K562 (cell line): ENCODE results near the gene ANOS1. TPM values are rescaled to one million over a fixed set of nuclear protein-coding genes. Genes with fewer than 3 reads are reported as not detected.
A peak's percentile ranks its signal among the peaks of the same experiment; 100 is the strongest.

Source experiments
- ATAC-seq: fragments of 200-7000 bp; cut with Tn5 transposase; 3 replicates; pipeline ENCODE4 v1.9.1; 2020; ENCODE audit warnings: moderate library complexity
- BruUV-seq: library from RNA; stranded (reverse); fragments of 400-500 nt; replicated peaks from 2 replicates; lab custom pipeline; 2021; lab: Mats Ljungman, UMichigan
- CTCF ChIA-PET: fragments of 300-600 bp; formaldehyde crosslinking; extraction: SDS; loops from one replicate; lab custom pipeline; 2021; ENCODE audit warnings: low intra/inter-chr PET ratio; lab: Yijun Ruan, JAX
- POLR2A ChIA-PET: fragments of 300-600, 350-650 bp; sonication (Branson Sonifier 250); formaldehyde crosslinking; extraction: SDS; loops from one replicate; lab custom pipeline; 2021; ENCODE audit warnings: antibody characterized with exemption, inconsistent platforms; lab: Yijun Ruan, JAX
- DNase-seq, 4 experiments: peaks; one replicate each; pipeline versions ENCODE4 v3.0.0 to v3.0.0-alpha.2; 2011 to 2018; ENCODE audit warnings: low spot score in 3 of 4, mixed read lengths in 3 of 4; ENCODE audit errors: extremely low read depth in 1 of 4
- FAIRE-seq: peaks from 2 replicates; lab custom pipeline; 2011; peaks lifted over from hg19 to GRCh38; lab: Jason Lieb, UNC
- H2AFZ ChIP-seq: 2 replicates; pipeline ENCODE4 v1.6.0; 2011; ENCODE audit warnings: low read depth, low read length, control low read depth, inconsistent platforms
- H3K27ac ChIP-seq: fragments of 200-600 bp; 3 replicates; pipeline ENCODE4 v1.8.0; 2011; ENCODE audit warnings: low read depth, mild to moderate bottlenecking, control low read depth, inconsistent platforms, low read length, moderate library complexity, mixed read lengths; ENCODE audit errors: extremely low read depth
- H3K27me3 ChIP-seq, 2 experiments: fragments of 300-600 bp in 1 of 2; 2 replicates in 1 of 2; 3 replicates in 1 of 2; pipeline versions ENCODE4 v1.6.0 to v1.8.0; 2011; ENCODE audit warnings: inconsistent platforms in 2 of 2, low read length in 2 of 2, mild to moderate bottlenecking in 1 of 2, mixed read lengths in 1 of 2, moderate library complexity in 1 of 2; ENCODE audit not compliant: control insufficient read depth in 2 of 2, insufficient read depth in 2 of 2
- H3K36me3 ChIP-seq: fragments of 300-600 bp; 3 replicates; pipeline ENCODE4 v1.8.0; 2011; ENCODE audit warnings: mild to moderate bottlenecking, low read length, inconsistent platforms; ENCODE audit not compliant: control insufficient read depth, insufficient read depth
- H3K4me1 ChIP-seq, 2 experiments: fragments of 200-600 bp in 1 of 2; replicated peaks in 1 of 2; 2 replicates in 1 of 2; 3 replicates in 1 of 2; pipeline versions ENCODE4 v1.5.1 to v1.8.0; 2011; ENCODE audit warnings: inconsistent platforms in 2 of 2, low read length in 2 of 2, mild to moderate bottlenecking in 1 of 2, mixed read lengths in 1 of 2, moderate library complexity in 1 of 2; ENCODE audit not compliant: control insufficient read depth in 2 of 2, insufficient read depth in 2 of 2
- H3K4me2 ChIP-seq: 2 replicates; pipeline ENCODE4 v1.6.1; 2011; ENCODE audit warnings: low read length, control low read depth, inconsistent platforms, mixed read lengths; ENCODE audit not compliant: insufficient read depth
- H3K4me3 ChIP-seq: fragments of 200-600 bp; sonication (generic), shearing (Covaris generic); 2 replicates; pipeline ENCODE4 v1.5.1; 2016; ENCODE audit warnings: control low read depth, inconsistent platforms
- H3K79me2 ChIP-seq: fragments of 200-600 bp; 3 replicates; pipeline ENCODE4 v1.8.0; 2011; ENCODE audit warnings: low read length, inconsistent platforms; ENCODE audit not compliant: control insufficient read depth, insufficient read depth
- H3K9ac ChIP-seq, 2 experiments: 2 replicates each; pipeline versions ENCODE4 v1.6.0 to v1.6.1; 2011; ENCODE audit warnings: low read depth in 2 of 2, low read length in 2 of 2, control low read depth in 1 of 2, inconsistent platforms in 1 of 2, mild to moderate bottlenecking in 1 of 2, mixed read lengths in 1 of 2; ENCODE audit not compliant: insufficient read depth in 1 of 2
- H3K9me1 ChIP-seq: one replicate; pipeline ENCODE4 v1.6.0; 2011; ENCODE audit warnings: inconsistent platforms, mild to moderate bottlenecking, low read length, moderate library complexity; ENCODE audit not compliant: control insufficient read depth, insufficient read depth
- H3K9me3 ChIP-seq: replicated peaks from 2 replicates; pipeline ENCODE4 v1.5.1; 2011; ENCODE audit warnings: low read depth, low read length, inconsistent platforms; ENCODE audit not compliant: control insufficient read depth, insufficient read depth
- H4K20me1 ChIP-seq: replicated peaks from 2 replicates; pipeline ENCODE4 v1.6.1; 2011; ENCODE audit warnings: low read length, inconsistent platforms, mixed read lengths; ENCODE audit not compliant: control insufficient read depth, insufficient read depth
- AFF4 ChIP-seq: sonication (generic); formaldehyde crosslinking; IDR thresholded peaks from 2 replicates; pipeline ENCODE4 v1.8.0; 2023; ENCODE audit warnings: mild to moderate bottlenecking, missing genetic modification reagents
- CHCHD3 ChIP-seq: fragments of 250-450 bp; sonication (Bioruptor Pico); IDR thresholded peaks from 2 replicates; pipeline ENCODE4 v2.1.2; 2022; ENCODE audit warnings: mild to moderate bottlenecking
- CTCF ChIP-seq, 3 experiments: IDR thresholded peaks in 2 of 3; conservative IDR thresholded peaks in 1 of 3; 2 replicates each; pipeline ENCODE4 v1.5.1; 2011 to 2012; ENCODE audit warnings: low read length in 3 of 3, mild to moderate bottlenecking in 3 of 3, control low read depth in 2 of 3, improper control_type of control experiment in 1 of 3, inconsistent platforms in 1 of 3, low read depth in 1 of 3, mixed read lengths in 1 of 3, moderate library complexity in 1 of 3; ENCODE audit not compliant: insufficient read depth in 2 of 3
- NR2C2 ChIP-seq, 2 experiments: fragments of 200-800 bp in 1 of 2; sonication (Bioruptor generic) in 1 of 2; sonication (generic) in 1 of 2; formaldehyde crosslinking in 1 of 2; IDR thresholded peaks; 2 replicates each; pipeline versions ENCODE4 v1.6.1 to v1.8.0; 2016 to 2022; ENCODE audit warnings: mild to moderate bottlenecking in 1 of 2, missing compliant biosample characterization in 1 of 2, missing genetic modification characterization in 1 of 2, missing genetic modification reagents in 1 of 2
- POU5F1 ChIP-seq: fragments of 150-350 bp; IDR thresholded peaks from 2 replicates; pipeline ENCODE4 v1.6.1; 2014; ENCODE audit warnings: borderline replicate concordance, low read length, low read depth, mild to moderate bottlenecking; ENCODE audit not compliant: partially characterized antibody
- RAD21 ChIP-seq, 2 experiments: fragments of 250-450 bp in 1 of 2; fragments of 450-650 bp in 1 of 2; sonication (Bioruptor Pico) in 1 of 2; formaldehyde crosslinking in 1 of 2; IDR thresholded peaks in 1 of 2; conservative IDR thresholded peaks in 1 of 2; 2 replicates each; pipeline versions ENCODE4 v1.4.0 to v1.8.0; 2020 to 2022; ENCODE audit warnings: mild to moderate bottlenecking in 2 of 2, moderate library complexity in 1 of 2
- SMAD3 ChIP-seq: fragments of 450-650 bp; formaldehyde crosslinking; conservative IDR thresholded peaks from 2 replicates; pipeline ENCODE4 v1.4.0; 2020; ENCODE audit warnings: mild to moderate bottlenecking
- SMC3 ChIP-seq: conservative IDR thresholded peaks from 2 replicates; pipeline ENCODE4 v1.6.1; 2011; ENCODE audit warnings: low read depth, low read length, improper control_type of control experiment; ENCODE audit not compliant: insufficient read depth
- SRSF1 ChIP-seq: fragments of 200-400 bp; formaldehyde crosslinking; IDR thresholded peaks from 2 replicates; pipeline ENCODE4 v1.6.1; 2017; ENCODE audit warnings: mild to moderate bottlenecking, low read depth, low read length, moderate library complexity
- WHSC1 ChIP-seq: IDR thresholded peaks from one replicate; pipeline ENCODE4 v1.6.1; 2012; ENCODE audit warnings: low read length, control low read depth, inconsistent platforms
- WGBS: fragments of 100-300 bp; shearing (Covaris generic); methylation state at CpG from one replicate; pipeline ENCODE4 v1.1.6; 2016; ENCODE audit warnings: low coverage, mixed read lengths; ENCODE audit not compliant: insufficient coverage; ENCODE audit errors: missing lambda C conversion rate; 5-methylcytosine and 5-hydroxymethylcytosine counted together
- in situ Hi-C: fragments of 300-500 bp; cut with MboI; formaldehyde crosslinking; loops from 4 replicates; pipeline ENCODE4 v1.15.0; 2018; ENCODE audit warnings: inconsistent platforms, mixed read lengths
- intact Hi-C: fragments of 100-400 bp; cut with micrococcal nuclease; formaldehyde crosslinking; loops from 2 replicates; pipeline ENCODE4 v1.14.2; 2022
- polyA plus RNA-seq, 8 experiments: library from polyadenylated mRNA; depleted of rRNA in 4 of 8; stranded (reverse) in 5 of 8; unstranded in 3 of 8; fragments of >200 nt; fragmentation: Nextera tagmentation in 2 of 8; fragmentation: Illumina TruSeq in 1 of 8; extraction: Ambion mirVana in 2 of 8; extraction: Trizol in 1 of 8; gene quantifications; 2 replicates each; pipeline versions ENCODE4 v1.2.1 to v1.2.3, GENCODE V29; 2011 to 2014; ENCODE audit warnings: inconsistent platforms in 1 of 8, missing spikeins in 1 of 8
- total RNA-seq, 7 experiments: library from RNA; depleted of rRNA in 6 of 7; stranded (reverse); fragments of >200 nt in 6 of 7; fragmentation: Illumina TruSeq in 2 of 7; extraction: Trizol in 2 of 7; gene quantifications; 2 replicates each; pipeline versions ENCODE4 v1.2.1 to v1.2.3, GENCODE V29; 2011 to 2021; ENCODE audit warnings: low replicate concordance in 1 of 7

The ANOS1 gene
- total and polyA plus RNA-seq, 9 of the 15 experiments (the other 6 are each of a cell fraction or from before 2014, with no cell fraction given), result 0.04 TPM; not detected in 8

GRCh38 chrX:8743126-8743732 lies 11.3 kb upstream of the ANOS1 start:
- intact Hi-C loops (loop anchor here (1.0 to 10.0 kb wide), 2 partner anchors 1252 to 1376 kb away; no protein-coding TSS in a partner anchor), in situ Hi-C loops (no loop called here)
- Histone ChIP-seq H3K36me3 (no peaks in the 10 kb centered on the region), H3K79me2 (no peaks in the 10 kb centered on the region), H3K27me3 (no peaks in the 10 kb centered on the region), H3K4me3 (no peak overlapping the region), H3K9me3 (no peaks in the 10 kb centered on the region), H3K9ac (no peak overlapping the region), H4K20me1 (no peaks in the 10 kb centered on the region), H3K27ac (no peak overlapping the region), H3K9me1 (no peaks in the 10 kb centered on the region), H3K4me2 (no peak overlapping the region), H2AFZ (no peak overlapping the region), H3K4me1 (no peaks in the 10 kb centered on the region)
- POLR2A ChIA-PET, result no interaction called here
- peak; percentile 75 for ATAC-seq
- no TSS peak for BruUV-seq
- 2% methylated on average over 7 of the region's 11 CpGs for WGBS
- CTCF ChIA-PET, result interaction anchor here (4.1 kb wide), 1 partner anchor 1376 kb away, joined by 56 read pairs; no protein-coding TSS in a partner anchor
- peak; percentile 83 for FAIRE-seq
- DNase-seq, result peak; percentile 40 to 62 (median 58)
- TF ChIP-seq RAD21 (CRISPR knock-in tag; conservative IDR thresholded peaks at IDR 0.05 in 1 of 2, IDR thresholded peaks at IDR 0.05 in 1 of 2), result peak; percentile 33 to 59; a peak in 3 of 4 replicates
- TF ChIP-seq CTCF (IDR thresholded peaks at IDR 0.05 in 2 of 3, conservative IDR thresholded peaks at IDR 0.05 in 1 of 3; ENCODE audit: insufficient read depth in 2 of 3, low read depth in 1 of 3, low read length in 3 of 3), result peak; percentile 64 to 72 (median 70)
- TF ChIP-seq SMAD3 (CRISPR knock-in tag), result no peak
- no peak for TF ChIP-seq SRSF1
- TF ChIP-seq POU5F1, result no peak
- no peak for TF ChIP-seq CHCHD3 (CRISPR knock-in tag)
- no peak for TF ChIP-seq NR2C2 (CRISPR knock-in tag; IDR thresholded peaks at IDR 0.05)
- no peak for TF ChIP-seq NR2C2 (tag; IDR thresholded peaks at IDR 0.05)
- peak; percentile 42; the same call in 1 of the 2 replicates for TF ChIP-seq SMC3
- no peak for TF ChIP-seq WHSC1
- no peak for TF ChIP-seq AFF4 (CRISPR knock-in tag)
